MCF 10A (cell line): ENCODE results near the gene FANCC. TPM values are rescaled to one million over a fixed set of nuclear protein-coding genes. Genes with fewer than 3 reads are reported as not detected.

ENCODE experiments used
- BruUV-seq: library from RNA; stranded (reverse); fragments of 400-500 nt; replicated peaks from 2 replicates; lab custom pipeline; 2021; lab: Mats Ljungman, UMichigan
- CTCF ChIA-PET: fragments of 300-600 bp; sonication (Branson Sonifier 250); formaldehyde crosslinking; extraction: SDS; loops from one replicate; lab custom pipeline; 2021; ENCODE audit warnings: antibody characterized with exemption, inconsistent platforms; lab: Yijun Ruan, JAX
- POLR2A ChIA-PET: fragments of 300-600, 350-650 bp; sonication (Branson Sonifier 250); formaldehyde crosslinking; extraction: SDS; loops from one replicate; lab custom pipeline; 2020; ENCODE audit warnings: antibody characterized with exemption, inconsistent platforms; lab: Yijun Ruan, JAX
- DNase-seq: peaks from one replicate; pipeline ENCODE4 v3.0.0-alpha.2; 2018; ENCODE audit not compliant: unreplicated experiment
- H3K27ac Mint-ChIP-seq: one replicate; pipeline ENCODE4 v1.8.0; 2022; ENCODE audit warnings: mild to moderate bottlenecking, low read depth, mixed read lengths; ENCODE audit not compliant: unreplicated experiment
- H3K27me3 Mint-ChIP-seq: one replicate; pipeline ENCODE4 v1.8.0; 2022; ENCODE audit warnings: mixed read lengths; ENCODE audit not compliant: insufficient read depth, unreplicated experiment
- H3K36me3 Mint-ChIP-seq: one replicate; pipeline ENCODE4 v1.8.0; 2022; ENCODE audit warnings: mild to moderate bottlenecking, moderate library complexity, mixed read lengths; ENCODE audit not compliant: insufficient read depth, unreplicated experiment
- H3K4me1 Mint-ChIP-seq: one replicate; pipeline ENCODE4 v1.8.0; 2022; ENCODE audit warnings: mixed read lengths; ENCODE audit not compliant: insufficient read depth, unreplicated experiment
- H3K4me3 Mint-ChIP-seq: one replicate; pipeline ENCODE4 v1.8.0; 2022; ENCODE audit warnings: mild to moderate bottlenecking, moderate library complexity, mixed read lengths; ENCODE audit not compliant: unreplicated experiment
- H3K9me3 Mint-ChIP-seq: one replicate; pipeline ENCODE4 v1.8.0; 2022; ENCODE audit warnings: mixed read lengths; ENCODE audit not compliant: unreplicated experiment
- intact Hi-C: fragments of 100-400 bp; cut with micrococcal nuclease; formaldehyde crosslinking; loops from 2 replicates; pipeline ENCODE4 v1.14.1; 2022
- total RNA-seq: library from RNA; stranded (reverse); gene quantifications from 2 replicates; pipeline ENCODE4 v1.2.3, GENCODE V29; 2022
- TF ChIP-seq, protein P1 (sequence below): fragments of 200-600 bp; IDR thresholded peaks from one replicate; pipeline ENCODE4 v1.8.0; 2022; ENCODE audit warnings: antibody characterized with exemption, mild to moderate bottlenecking; ENCODE audit not compliant: unreplicated experiment

FANCC gene
- total RNA-seq, 1 experiment from 2014 or later: 12.1 TPM

DNA sequence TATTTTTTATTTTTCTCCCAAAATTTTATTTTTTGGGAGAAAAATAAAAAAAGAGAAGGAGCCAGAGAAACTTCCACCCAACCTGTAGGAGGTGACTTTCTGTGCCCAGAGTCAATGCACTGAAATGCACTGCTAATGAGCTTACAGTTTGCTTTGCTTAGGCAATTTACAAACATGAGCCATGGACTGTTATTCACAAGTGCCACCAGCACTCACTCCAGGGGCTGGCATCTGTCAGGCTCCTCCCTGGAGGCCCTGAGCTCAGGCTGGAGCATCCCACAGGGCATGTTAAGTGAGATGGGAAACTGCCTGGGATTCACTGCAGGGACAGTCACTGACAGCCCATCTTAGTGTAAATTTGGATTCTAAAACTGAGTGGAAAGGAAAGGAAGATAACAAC lies 74.9 kb downstream of the FANCC start:
- Mint-ChIP-seq H3K27me3 (no peaks in the 10 kb centered on the region), H3K4me1 (no peaks in the 10 kb centered on the region), H3K9me3 (no peaks in the 10 kb centered on the region), H3K27ac (no peak overlapping the region), H3K36me3 (peaks cover 11% of the 10 kb centered on the region), H3K4me3 (no peak overlapping the region)
- no peak for DNase-seq
- TF ChIP-seq, protein P1, sequence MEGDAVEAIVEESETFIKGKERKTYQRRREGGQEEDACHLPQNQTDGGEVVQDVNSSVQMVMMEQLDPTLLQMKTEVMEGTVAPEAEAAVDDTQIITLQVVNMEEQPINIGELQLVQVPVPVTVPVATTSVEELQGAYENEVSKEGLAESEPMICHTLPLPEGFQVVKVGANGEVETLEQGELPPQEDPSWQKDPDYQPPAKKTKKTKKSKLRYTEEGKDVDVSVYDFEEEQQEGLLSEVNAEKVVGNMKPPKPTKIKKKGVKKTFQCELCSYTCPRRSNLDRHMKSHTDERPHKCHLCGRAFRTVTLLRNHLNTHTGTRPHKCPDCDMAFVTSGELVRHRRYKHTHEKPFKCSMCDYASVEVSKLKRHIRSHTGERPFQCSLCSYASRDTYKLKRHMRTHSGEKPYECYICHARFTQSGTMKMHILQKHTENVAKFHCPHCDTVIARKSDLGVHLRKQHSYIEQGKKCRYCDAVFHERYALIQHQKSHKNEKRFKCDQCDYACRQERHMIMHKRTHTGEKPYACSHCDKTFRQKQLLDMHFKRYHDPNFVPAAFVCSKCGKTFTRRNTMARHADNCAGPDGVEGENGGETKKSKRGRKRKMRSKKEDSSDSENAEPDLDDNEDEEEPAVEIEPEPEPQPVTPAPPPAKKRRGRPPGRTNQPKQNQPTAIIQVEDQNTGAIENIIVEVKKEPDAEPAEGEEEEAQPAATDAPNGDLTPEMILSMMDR: no peak
- no TSS peak for BruUV-seq
- POLR2A ChIA-PET: interaction anchor here (0.6 to 1.5 kb wide), 2 partner anchors 11 to 887 kb away, joined by 3 to 5 read pairs; no protein-coding TSS in a partner anchor
- intact Hi-C loops: no loop called here
- CTCF ChIA-PET: interaction anchor here (0.6 to 0.7 kb wide), 2 partner anchors 106 to 561 kb away, joined by 3 read pairs; no protein-coding TSS in a partner anchor

- Mint-ChIP-seq H3K36me3 (peaks cover 5% of the 10 kb centered on the region), H3K4me3 (no peak overlapping the region), H3K4me1 (no peaks in the 10 kb centered on the region), H3K27ac (no peak overlapping the region), H3K9me3 (no peaks in the 10 kb centered on the region), H3K27me3 (no peaks in the 10 kb centered on the region)
- POLR2A ChIA-PET: no interaction called here
- CTCF ChIA-PET: no interaction called here
- intact Hi-C loops: no loop called here
- DNase-seq: no peak
- BruUV-seq: no TSS peak
- TF ChIP-seq, protein P1: no peak
Measured at GRCh38 chr9:95239071-95239470, 78.4 kb downstream of the FANCC start.

DNA sequence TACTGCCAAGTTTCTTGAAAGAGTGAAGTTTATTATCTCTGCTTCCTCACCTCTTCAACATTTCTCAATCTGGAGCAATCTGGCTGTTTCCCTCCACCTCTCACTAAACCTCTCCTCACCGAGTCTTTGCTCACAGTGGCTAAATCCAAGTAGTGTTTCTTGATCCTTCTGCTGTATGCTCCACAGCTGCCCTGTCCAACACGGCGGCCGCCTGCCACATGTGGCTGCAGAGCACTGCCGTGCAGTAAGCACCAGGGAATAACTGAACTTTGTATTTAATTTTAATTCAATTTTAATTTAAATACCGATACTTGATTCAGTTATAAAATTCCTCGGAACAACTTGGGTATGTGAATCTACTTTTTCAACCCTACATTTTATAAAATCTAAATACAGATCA lies 80.2 kb downstream of the FANCC start:
- peaks cover 5% of the 10 kb centered on the region for H3K36me3 Mint-ChIP-seq
- TF ChIP-seq, protein P1: no peak

DNA sequence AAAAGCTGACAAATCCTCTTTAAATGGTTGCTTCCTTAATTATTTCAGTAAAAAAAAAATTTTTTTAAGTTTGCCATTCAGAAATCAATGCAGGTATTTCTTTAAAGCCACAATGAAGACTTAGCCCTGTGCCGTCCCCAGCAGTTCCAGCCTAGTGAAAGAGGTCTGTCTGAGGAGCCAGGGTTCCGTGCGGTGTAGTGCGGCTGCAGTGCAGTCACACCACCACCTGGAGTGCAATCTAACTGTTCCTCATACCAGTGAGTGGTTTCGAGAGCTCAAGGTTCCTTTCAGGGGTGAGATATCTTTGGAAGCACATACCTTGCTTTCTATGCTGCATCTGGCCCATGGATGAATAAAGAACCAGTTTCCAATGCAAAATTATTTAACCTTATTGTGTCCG lies 87.5 kb downstream of the FANCC start:
- intact Hi-C loops: no loop called here
- Mint-ChIP-seq H3K4me3 (no peak overlapping the region), H3K4me1 (no peaks in the 10 kb centered on the region), H3K9me3 (no peaks in the 10 kb centered on the region), H3K27me3 (no peaks in the 10 kb centered on the region), H3K27ac (no peak overlapping the region), H3K36me3 (no peaks in the 10 kb centered on the region)
- DNase-seq: no peak
- ChIA-PET CTCF (no interaction called here), POLR2A (interaction anchor here (2.2 kb wide), 1 partner anchor 12 kb away, joined by 5 read pairs; no protein-coding TSS in a partner anchor)
- no TSS peak for BruUV-seq
- TF ChIP-seq, protein P1: no peak

More for the DNA sequence above, 80.2 kb downstream of the FANCC start:
- ChIA-PET CTCF (no interaction called here), POLR2A (no interaction called here)
- Mint-ChIP-seq H3K9me3 (no peaks in the 10 kb centered on the region), H3K27ac (no peak overlapping the region), H3K4me3 (no peak overlapping the region), H3K4me1 (no peaks in the 10 kb centered on the region), H3K27me3 (no peaks in the 10 kb centered on the region)
- BruUV-seq: no TSS peak
- DNase-seq: no peak
- intact Hi-C loops: no loop called here
